Endodermal cell (in vitro differentiated cells): ENCODE results near the gene BDKRB1. TPM values are rescaled to one million over a fixed set of nuclear protein-coding genes. Genes with fewer than 3 reads are reported as not detected.

Experiments
- DNase-seq: peaks from one replicate; pipeline ENCODE4 v3.0.0-alpha.2; 2017
- H3K27ac ChIP-seq: 2 replicates; pipeline ENCODE4 v1.5.1; 2013; ENCODE audit warnings: mild to moderate bottlenecking, low read depth, low read length, moderate library complexity
- H3K27me3 ChIP-seq: 2 replicates; pipeline ENCODE4 v1.6.1; 2013; ENCODE audit warnings: mild to moderate bottlenecking, low read length, moderate library complexity; ENCODE audit not compliant: insufficient read depth, control insufficient read depth, poor library complexity, severe bottlenecking
- H3K36me3 ChIP-seq: 2 replicates; pipeline ENCODE4 v1.7.0; 2013; ENCODE audit warnings: mild to moderate bottlenecking, low read length, moderate library complexity; ENCODE audit not compliant: control insufficient read depth, insufficient read depth
- H3K4me1 ChIP-seq: one replicate; pipeline ENCODE4 v1.7.0; 2013; ENCODE audit warnings: low read length; ENCODE audit not compliant: control insufficient read depth, insufficient read depth
- H3K4me3 ChIP-seq: 2 replicates; pipeline ENCODE4 v1.5.1; 2013; ENCODE audit warnings: mild to moderate bottlenecking, low read length, moderate library complexity
- H3K9ac ChIP-seq: 2 replicates; pipeline ENCODE4 v1.6.1; 2013; ENCODE audit warnings: mild to moderate bottlenecking, low read length, moderate library complexity; ENCODE audit not compliant: poor library complexity, severe bottlenecking; ENCODE audit errors: extremely low read depth
- H3K9me3 ChIP-seq: 2 replicates; pipeline ENCODE4 v1.6.1; 2013; ENCODE audit warnings: mild to moderate bottlenecking, low read length, moderate library complexity; ENCODE audit not compliant: control insufficient read depth
- H3K27ac Mint-ChIP-seq: 2 replicates; pipeline ENCODE4 v1.8.0; 2020; ENCODE audit warnings: mixed read lengths
- H3K27me3 Mint-ChIP-seq: 2 replicates; pipeline ENCODE4 v1.8.0; 2021; ENCODE audit warnings: mild to moderate bottlenecking, mixed read lengths; ENCODE audit not compliant: insufficient read depth
- H3K36me3 Mint-ChIP-seq: 2 replicates; pipeline ENCODE4 v1.8.0; 2020; ENCODE audit warnings: low read depth, mixed read lengths
- H3K4me1 Mint-ChIP-seq: 2 replicates; pipeline ENCODE4 v1.8.0; 2020; ENCODE audit warnings: mixed read lengths
- H3K4me3 Mint-ChIP-seq: 2 replicates; pipeline ENCODE4 v1.8.0; 2020; ENCODE audit warnings: mild to moderate bottlenecking, moderate library complexity, mixed read lengths
- H3K9me3 Mint-ChIP-seq: 2 replicates; pipeline ENCODE4 v1.8.0; 2020; ENCODE audit warnings: mild to moderate bottlenecking, mixed read lengths
- WGBS, 2 experiments: methylation state at CpG; one replicate each; pipeline versions ENCODE4 v1.1.5 to v1.1.7; 2013; ENCODE audit warnings: missing lambda C conversion rate in 2 of 2, mixed read lengths in 1 of 2; ENCODE audit not compliant: insufficient coverage in 1 of 2, insufficient read length in 1 of 2; 5-methylcytosine and 5-hydroxymethylcytosine counted together
- total RNA-seq, 2 donors: library from RNA; stranded (reverse); fragmentation: NEBNext Ultra II Directional in 1 of 2; extraction: Animal tissue kit (Norgen Biotek cat#: 25700) in 1 of 2; gene quantifications; 2 replicates in 1 of 2; 3 replicates in 1 of 2; pipeline ENCODE4 v1.2.1, GENCODE V29; 2021
- TF ChIP-seq, protein P1 (sequence below): fragments of 200-600 bp; sonication (generic); conservative IDR thresholded peaks from 2 replicates; pipeline ENCODE4 v1.5.0; 2021; ENCODE audit warnings: antibody characterized with exemption, mild to moderate bottlenecking

The BDKRB1 gene
- total RNA-seq, 2 donors from 2014 or later, result 0.24 TPM; not detected in 1

DNA sequence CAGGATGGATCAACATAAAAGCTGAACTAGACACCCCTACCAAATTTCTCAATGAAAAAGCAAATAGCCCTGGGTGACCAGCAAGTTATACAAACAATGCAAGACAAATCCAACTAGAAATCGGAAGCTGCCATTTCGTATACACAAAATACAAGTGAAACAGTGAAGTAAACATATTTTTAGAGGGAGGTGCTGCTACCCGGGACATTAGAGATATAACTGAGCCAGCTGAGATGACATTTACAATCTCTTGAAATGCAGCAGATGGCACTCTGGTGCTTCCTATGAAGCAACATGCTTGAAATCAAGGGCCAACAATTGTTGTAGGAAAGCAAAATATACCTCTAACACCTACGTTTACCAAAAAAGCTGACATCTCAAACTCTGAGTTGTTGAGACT, 25.5 kb downstream of the BDKRB1 start:
- no peak overlapping the region for H3K27ac Mint-ChIP-seq
- peaks cover 14% of the 10 kb centered on the region for H3K9me3 ChIP-seq
- H3K9ac ChIP-seq, result no peak overlapping the region
- peaks cover 7% of the 10 kb centered on the region for H3K36me3 Mint-ChIP-seq
- TF ChIP-seq, protein P1, sequence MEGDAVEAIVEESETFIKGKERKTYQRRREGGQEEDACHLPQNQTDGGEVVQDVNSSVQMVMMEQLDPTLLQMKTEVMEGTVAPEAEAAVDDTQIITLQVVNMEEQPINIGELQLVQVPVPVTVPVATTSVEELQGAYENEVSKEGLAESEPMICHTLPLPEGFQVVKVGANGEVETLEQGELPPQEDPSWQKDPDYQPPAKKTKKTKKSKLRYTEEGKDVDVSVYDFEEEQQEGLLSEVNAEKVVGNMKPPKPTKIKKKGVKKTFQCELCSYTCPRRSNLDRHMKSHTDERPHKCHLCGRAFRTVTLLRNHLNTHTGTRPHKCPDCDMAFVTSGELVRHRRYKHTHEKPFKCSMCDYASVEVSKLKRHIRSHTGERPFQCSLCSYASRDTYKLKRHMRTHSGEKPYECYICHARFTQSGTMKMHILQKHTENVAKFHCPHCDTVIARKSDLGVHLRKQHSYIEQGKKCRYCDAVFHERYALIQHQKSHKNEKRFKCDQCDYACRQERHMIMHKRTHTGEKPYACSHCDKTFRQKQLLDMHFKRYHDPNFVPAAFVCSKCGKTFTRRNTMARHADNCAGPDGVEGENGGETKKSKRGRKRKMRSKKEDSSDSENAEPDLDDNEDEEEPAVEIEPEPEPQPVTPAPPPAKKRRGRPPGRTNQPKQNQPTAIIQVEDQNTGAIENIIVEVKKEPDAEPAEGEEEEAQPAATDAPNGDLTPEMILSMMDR, result no peak
- no peak overlapping the region for H3K4me3 Mint-ChIP-seq
- no peak for DNase-seq
- no peaks in the 10 kb centered on the region for H3K4me1 ChIP-seq
- WGBS, 2 experiments, result 88% methylated on average over 3 to 4 of the region's 4 CpGs
- no peaks in the 10 kb centered on the region for H3K27me3 ChIP-seq
- peaks cover 14% of the 10 kb centered on the region for H3K9me3 Mint-ChIP-seq
- H3K4me3 ChIP-seq, result no peak overlapping the region
- no peaks in the 10 kb centered on the region for H3K4me1 Mint-ChIP-seq
- no peaks in the 10 kb centered on the region for H3K27me3 Mint-ChIP-seq
- no peak overlapping the region for H3K27ac ChIP-seq
- no peaks in the 10 kb centered on the region for H3K36me3 ChIP-seq

DNA sequence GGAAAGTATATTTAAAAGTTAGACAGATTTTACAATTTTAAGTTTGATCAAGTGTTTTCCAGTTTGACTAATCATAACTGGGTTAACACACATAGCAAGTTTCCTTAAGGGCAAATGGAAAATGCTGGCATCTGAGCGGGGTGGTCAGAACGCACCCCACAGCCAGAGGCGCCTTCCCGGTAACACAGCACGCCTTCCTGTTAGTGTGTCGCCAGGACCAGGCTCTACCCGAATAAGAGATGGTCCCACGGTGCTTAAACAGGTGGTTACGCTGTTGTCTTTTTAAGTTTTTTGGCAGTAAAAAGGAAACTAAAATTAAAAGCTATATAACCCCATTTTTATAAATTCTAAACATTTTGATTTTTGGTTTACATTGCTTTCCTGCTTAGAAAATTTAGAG, 28.0 kb downstream of the BDKRB1 start:
- Mint-ChIP-seq H3K4me3 (no peak overlapping the region), H3K4me1 (no peaks in the 10 kb centered on the region), H3K27ac (no peak overlapping the region), H3K9me3 (no peaks in the 10 kb centered on the region), H3K27me3 (no peaks in the 10 kb centered on the region), H3K36me3 (peaks cover 9% of the 10 kb centered on the region)
- no peak for DNase-seq
- Histone ChIP-seq H3K36me3 (peaks cover 3% of the 10 kb centered on the region), H3K4me1 (no peaks in the 10 kb centered on the region), H3K4me3 (no peak overlapping the region), H3K9me3 (no peaks in the 10 kb centered on the region), H3K27ac (no peak overlapping the region), H3K27me3 (no peaks in the 10 kb centered on the region), H3K9ac (no peak overlapping the region)
- TF ChIP-seq, protein P1, result no peak
- 97 to 100% methylated on average over 1 to 9 of the region's 9 CpGs for WGBS, 2 experiments

DNA sequence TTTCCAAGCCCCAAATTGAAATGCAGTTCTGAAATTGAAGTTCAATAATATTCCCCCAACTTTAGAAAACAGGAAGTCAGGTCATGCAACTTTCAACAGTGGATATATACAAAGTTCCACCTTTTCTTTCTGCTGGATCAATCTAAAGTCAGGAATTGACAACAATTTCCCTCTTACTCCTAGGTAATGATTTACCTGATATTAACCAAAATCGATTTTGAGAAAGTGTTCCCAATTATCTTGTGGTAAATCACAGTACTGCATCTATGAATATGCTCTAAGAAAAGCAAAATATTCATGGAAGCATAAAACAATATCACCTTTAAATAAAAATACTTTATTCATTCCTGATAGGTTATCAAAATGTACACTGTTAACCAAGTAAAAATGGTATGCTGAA, 28.4 kb downstream of the BDKRB1 start:
- peaks cover 6% of the 10 kb centered on the region for H3K36me3 ChIP-seq
- DNase-seq, result no peak
- Mint-ChIP-seq H3K4me3 (no peak overlapping the region), H3K4me1 (no peaks in the 10 kb centered on the region), H3K36me3 (peaks cover 11% of the 10 kb centered on the region), H3K9me3 (no peaks in the 10 kb centered on the region), H3K27me3 (no peaks in the 10 kb centered on the region), H3K27ac (no peak overlapping the region)
- H3K9ac ChIP-seq, result no peak overlapping the region
- no peak overlapping the region for H3K27ac ChIP-seq
- H3K27me3 ChIP-seq, result no peaks in the 10 kb centered on the region
- no peaks in the 10 kb centered on the region for H3K4me1 ChIP-seq
- 78 to 91% methylated on average over 1 of the region's 1 CpG for WGBS, 2 experiments
- H3K4me3 ChIP-seq, result no peak overlapping the region
- H3K9me3 ChIP-seq, result no peaks in the 10 kb centered on the region
- TF ChIP-seq, protein P1, result no peak
